Measurements from ENCODE around the gene CEP152. TPM values are rescaled to one million over a fixed set of nuclear protein-coding genes. Genes with fewer than 3 reads are reported as not detected.
"Not testable (repeated sequence)": the region's sequence is repeated elsewhere in the genome, so short reads cannot be mapped to it uniquely, and the experiment has no call there.

The CEP152 gene
- total RNA-seq, 1 donor from 2014 or later, result 28.9 TPM

- intact Hi-C loops (cut with micrococcal nuclease), result loop anchor here (1.0 to 5.0 kb wide), 7 partner anchors 15 to 809 kb away; partner anchors contain the start of genes COPS2, DUT, EID1 and FAM227B
Observed at GRCh38 chr15:48811325-48811958, 573 bp upstream of the CEP152 start.

DNA sequence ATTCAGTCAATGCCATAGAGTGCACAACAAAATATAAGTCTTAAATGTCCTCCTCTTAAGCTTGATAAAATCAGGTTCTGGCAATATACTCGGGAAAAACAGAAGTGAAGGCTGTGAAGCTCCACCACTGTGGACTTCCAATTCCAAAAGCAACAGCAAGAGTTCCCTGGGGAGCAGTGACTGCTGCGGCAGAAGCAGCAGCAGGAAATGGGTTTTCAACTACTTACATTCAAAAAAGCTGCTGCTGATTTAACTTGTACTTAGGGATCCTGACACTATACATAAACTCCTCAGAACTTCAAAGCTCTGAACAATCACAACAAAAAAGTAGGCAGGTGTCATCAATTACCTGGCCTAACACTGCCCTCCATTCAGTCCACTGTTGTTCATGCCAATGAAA is 4.7 kb downstream of the CEP152 start:
- intact Hi-C loops (cut with micrococcal nuclease), result no loop called here

DNA sequence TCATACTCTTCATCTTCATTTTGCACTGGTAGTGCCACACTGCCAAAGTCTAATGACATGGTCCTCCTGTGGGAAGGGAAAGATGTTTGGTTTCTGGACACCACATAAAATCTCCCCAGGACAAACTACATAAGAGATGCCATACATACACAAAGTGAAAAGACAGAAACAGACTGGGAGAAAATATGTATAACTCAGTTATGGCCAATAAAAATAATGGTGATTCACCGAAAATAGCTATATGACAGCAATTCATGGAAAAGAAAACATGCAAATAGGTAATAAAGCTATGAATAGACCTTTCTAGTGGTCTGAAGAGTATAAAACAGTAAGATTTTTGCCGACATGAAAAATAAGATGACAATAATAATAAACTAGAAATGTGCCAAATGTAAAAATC is 5.3 kb downstream of the CEP152 start:
- intact Hi-C loops (cut with micrococcal nuclease), result no loop called here

- intact Hi-C loops (cut with micrococcal nuclease), result no loop called here
Observed at GRCh38 chr15:48803877-48804276, 7.0 kb downstream of the CEP152 start.

- intact Hi-C loops (cut with micrococcal nuclease), result no loop called here
Observed at GRCh38 chr15:48802867-48803266, 8.0 kb downstream of the CEP152 start.

GRCh38 chr15:48802257-48802656 is 8.6 kb downstream of the CEP152 start:
- intact Hi-C loops (cut with micrococcal nuclease), result no loop called here

GRCh38 chr15:48800811-48801455 is 9.9 kb downstream of the CEP152 start:
- intact Hi-C loops (cut with micrococcal nuclease), result no loop called here

DNA sequence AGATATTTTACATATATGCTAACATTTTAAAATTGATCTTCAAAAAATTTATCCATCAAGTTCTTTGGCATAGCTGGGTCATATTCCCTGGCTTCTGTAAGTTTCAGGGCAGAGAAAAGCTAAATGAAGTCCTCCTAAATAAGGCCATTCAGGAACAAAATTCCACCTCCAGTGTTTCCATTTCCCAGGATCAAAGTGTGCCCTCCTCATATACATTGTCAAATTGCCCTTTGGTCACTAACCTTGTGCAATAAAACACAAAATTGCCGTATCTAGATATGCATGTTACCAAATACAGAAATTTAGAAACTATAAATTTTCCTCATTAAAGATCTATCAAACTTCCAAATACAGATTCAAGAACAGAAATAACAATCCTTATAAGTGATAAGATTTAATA is 10.6 kb downstream of the CEP152 start:
- intact Hi-C loops (cut with micrococcal nuclease), result no loop called here

- intact Hi-C loops (cut with micrococcal nuclease), result no loop called here
Observed at GRCh38 chr15:48798319-48798718, 12.6 kb downstream of the CEP152 start.

DNA sequence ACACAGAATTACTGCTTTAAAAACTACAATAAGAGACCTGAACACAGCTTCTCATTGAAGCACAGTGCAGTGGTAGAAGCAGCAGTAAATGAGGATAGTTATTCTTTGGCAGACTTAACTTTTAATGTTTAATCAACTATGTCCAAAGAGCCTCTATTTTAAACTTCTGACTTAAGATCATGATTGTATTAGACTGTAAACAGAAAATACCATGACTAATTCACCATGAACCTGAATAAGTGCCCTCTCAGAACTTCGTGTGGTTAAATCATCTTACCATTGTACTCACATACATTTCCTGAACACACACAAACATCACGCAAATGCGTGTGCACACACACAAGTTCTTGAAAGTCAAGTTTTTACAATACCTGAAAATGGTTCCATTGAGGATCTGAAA is 13.9 kb downstream of the CEP152 start:
- intact Hi-C loops (cut with micrococcal nuclease), result loop anchor here (2.0 kb wide), 1 partner anchor 14 kb away; the partner anchor contains the start of gene CEP152

DNA sequence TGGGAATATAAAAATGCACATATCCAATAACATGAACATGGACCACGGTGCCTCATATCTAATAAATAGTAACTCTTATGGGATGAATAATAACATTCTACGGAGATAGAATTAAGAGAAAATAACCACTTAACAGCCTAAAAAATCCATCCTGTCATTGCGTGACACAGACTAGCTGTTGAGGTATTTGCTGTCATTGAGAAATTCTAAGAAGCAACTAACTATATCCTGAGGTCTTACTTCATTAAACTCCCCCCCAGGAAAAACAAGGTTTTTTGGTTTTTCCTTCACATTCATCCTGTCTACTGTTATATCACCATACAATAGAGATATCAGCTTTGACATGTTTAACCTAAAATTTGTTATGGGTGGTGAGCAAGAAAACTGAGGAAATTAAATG is 14.3 kb downstream of the CEP152 start:
- intact Hi-C loops (cut with micrococcal nuclease), result loop anchor here (2.0 kb wide), 1 partner anchor 14 kb away; the partner anchor contains the start of gene CEP152

DNA sequence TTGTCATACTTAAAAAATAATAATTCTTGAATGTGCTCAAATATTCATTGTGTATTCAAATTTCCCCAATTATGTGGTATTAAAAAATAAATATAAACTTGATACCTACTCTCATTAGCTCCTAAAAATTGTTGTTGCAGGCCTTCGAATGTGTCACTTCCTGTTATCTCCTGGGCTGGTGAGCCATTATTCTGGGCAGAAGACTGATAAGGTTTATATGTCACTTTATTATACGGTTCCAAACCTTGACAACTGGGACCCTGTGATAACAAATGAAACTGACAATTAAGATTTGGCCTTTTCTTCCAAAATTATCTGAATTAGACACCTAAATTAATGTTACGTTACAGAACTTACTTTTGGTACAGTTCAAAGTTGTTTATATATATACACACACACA is 15.0 kb downstream of the CEP152 start:
- intact Hi-C loops (cut with micrococcal nuclease), result loop anchor here (2.0 kb wide), 1 partner anchor 15 kb away; the partner anchor contains the start of gene CEP152

GRCh38 chr15:48794697-48795134 is 16.2 kb downstream of the CEP152 start:
- intact Hi-C loops (cut with micrococcal nuclease), result no loop called here

GRCh38 chr15:48792408-48792807 is 18.5 kb downstream of the CEP152 start:
- intact Hi-C loops (cut with micrococcal nuclease), result no loop called here

DNA sequence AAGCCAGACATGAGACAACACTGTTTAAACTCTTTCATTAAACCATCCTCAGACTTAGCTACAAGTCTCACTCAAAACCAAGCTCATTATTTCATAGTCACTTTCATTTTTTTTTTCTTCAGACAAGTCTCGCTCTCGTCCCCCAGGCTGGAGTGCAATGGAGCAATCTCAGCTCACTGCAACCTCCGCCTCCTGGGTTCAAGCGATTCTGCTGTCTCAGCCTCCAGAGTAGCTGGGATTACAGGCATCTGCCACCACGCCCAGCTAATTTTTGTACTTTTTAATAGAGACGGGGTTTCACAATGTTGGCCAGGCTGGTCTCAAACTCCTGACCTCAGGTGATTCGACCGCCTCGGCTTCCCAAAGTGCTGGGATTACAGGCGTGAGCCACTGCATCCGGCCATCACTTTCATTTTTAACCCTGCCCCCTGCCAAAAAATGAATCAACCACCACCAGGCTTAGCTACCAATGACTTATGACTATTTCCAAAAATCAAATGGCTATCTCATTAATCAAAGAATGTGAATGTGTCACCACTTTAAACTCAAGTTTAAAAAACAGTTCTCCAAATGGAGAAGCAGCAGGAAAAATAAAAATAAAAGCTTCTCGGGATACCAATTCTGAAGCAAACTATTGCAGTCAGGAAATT is 20.3 kb downstream of the CEP152 start:
- intact Hi-C loops (cut with micrococcal nuclease), result not testable (repeated sequence)

DNA sequence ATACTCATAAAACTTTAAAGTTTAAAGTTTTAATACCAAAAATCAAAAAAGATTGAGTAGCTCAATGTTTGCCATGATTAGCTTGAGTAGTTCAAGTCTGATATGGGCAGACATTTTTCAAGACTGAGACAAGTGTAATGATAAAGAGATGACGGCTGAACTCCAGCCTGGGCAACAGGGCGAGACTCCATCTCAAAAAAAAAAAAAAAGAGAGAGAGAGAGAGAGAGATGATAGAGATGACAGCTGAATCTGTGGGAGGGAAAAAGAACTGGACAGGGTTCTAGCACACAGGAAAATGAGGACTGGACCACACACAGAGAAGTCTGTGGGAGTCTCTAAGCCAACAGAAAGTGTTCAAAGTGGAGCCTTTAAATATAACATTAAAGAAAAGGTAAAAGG is 25.2 kb downstream of the CEP152 start:
- intact Hi-C loops (cut with micrococcal nuclease), result no loop called here

GRCh38 chr15:48785195-48785594 is 25.7 kb downstream of the CEP152 start:
- intact Hi-C loops (cut with micrococcal nuclease), result no loop called here

GRCh38 chr15:48784756-48785155 is 26.1 kb downstream of the CEP152 start:
- intact Hi-C loops (cut with micrococcal nuclease), result no loop called here

- intact Hi-C loops (cut with micrococcal nuclease), result no loop called here
Observed at GRCh38 chr15:48782911-48783310, 28.0 kb downstream of the CEP152 start.

DNA sequence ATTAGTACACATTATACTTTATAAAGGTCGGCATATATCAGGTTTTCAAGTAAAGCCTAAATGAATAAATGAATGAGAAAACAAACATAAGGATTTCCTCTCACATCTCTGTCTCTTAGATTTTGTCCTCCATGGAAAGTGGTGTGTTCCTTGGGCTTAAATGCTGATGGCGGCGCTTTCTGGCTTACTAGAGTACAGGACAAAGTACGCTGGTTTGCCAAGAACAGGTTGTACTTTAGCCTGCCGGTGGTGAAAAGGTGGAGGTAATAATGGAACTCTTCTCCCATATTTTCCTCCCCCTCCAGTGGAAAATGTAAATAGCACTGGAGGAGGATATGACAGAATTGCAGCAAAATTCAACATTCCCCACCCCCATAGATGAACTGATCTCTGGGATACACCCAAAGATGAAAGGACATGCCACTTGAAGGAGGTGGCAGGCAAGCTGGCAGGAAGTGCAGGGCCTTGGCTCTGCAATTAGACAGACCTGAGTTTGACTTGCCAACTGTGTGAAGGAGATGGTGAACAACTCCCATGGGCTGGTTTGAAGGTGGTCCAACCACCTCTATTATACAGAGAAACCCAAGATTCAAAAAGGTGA is 29.3 kb downstream of the CEP152 start:
- intact Hi-C loops (cut with micrococcal nuclease), result no loop called here

- intact Hi-C loops (cut with micrococcal nuclease), result no loop called here
Observed at GRCh38 chr15:48781017-48781416, 29.9 kb downstream of the CEP152 start.

- intact Hi-C loops (cut with micrococcal nuclease), result no loop called here
Observed at GRCh38 chr15:48778331-48778730, 32.5 kb downstream of the CEP152 start.
